Frontal cortex (tissue), 1 donor: ENCODE measurements around the gene MPLKIP. TPM values are rescaled to one million over a fixed set of nuclear protein-coding genes. Genes with fewer than 3 reads are reported as not detected.

ENCODE experiments used
- small RNA-seq: library from RNA; depleted of rRNA; stranded (forward); fragments of <200 nt; gene quantifications from one replicate; pipeline ENCODE3, GENCODE V24; 2014
- total RNA-seq: library from RNA; depleted of rRNA; stranded (reverse); fragments of >200 nt; gene quantifications from one replicate; pipeline ENCODE4 v1.2.3, GENCODE V29; 2014

The MPLKIP gene
- total RNA-seq, 1 donor from 2014 or later, result 6.9 TPM

Small RNA genes lying within 50 kb of the gene (small RNA-seq; reads per million reads assigned to genes)
- gene AC006023.1 (not detected), gene AC006023.2 (not detected)

Other genes starting within 250 kb of the MPLKIP start
- 133 TPM for gene CDK13, start 184.4 kb downstream of the MPLKIP start, total RNA-seq
- 1.2 TPM for gene SUGCT, start 383 bp upstream of the MPLKIP start, total RNA-seq